RWPE2 (cell line): ENCODE results near the gene ACBD4.

Experiments
- ATAC-seq: fragments of 200-7000 bp; cut with Tn5 transposase; 3 replicates; pipeline ENCODE4 v1.9.1; 2021; ENCODE audit warnings: low read depth
- DNase-seq: peaks from one replicate; pipeline ENCODE4 v3.0.0-alpha.2; 2020; ENCODE audit warnings: low spot score
- H3K27ac ChIP-seq: fragments of 450-650 bp; 2 replicates; pipeline ENCODE4 v1.5.1; 2017; ENCODE audit warnings: mild to moderate bottlenecking; ENCODE audit not compliant: poor library complexity, severe bottlenecking
- H3K27me3 ChIP-seq: fragments of 250-450 bp; sonication (Bioruptor Pico); 2 replicates; pipeline ENCODE4 v1.5.1; 2021; ENCODE audit warnings: mild to moderate bottlenecking, moderate library complexity; ENCODE audit not compliant: insufficient read depth, poor library complexity, severe bottlenecking
- H3K36me3 ChIP-seq: fragments of 250-450 bp; sonication (Bioruptor Pico); 2 replicates; pipeline ENCODE4 v1.5.1; 2020; ENCODE audit warnings: low read depth, mild to moderate bottlenecking, moderate library complexity
- H3K4me1 ChIP-seq: fragments of 250-450 bp; sonication (Bioruptor Pico); 2 replicates; pipeline ENCODE4 v1.5.1; 2021; ENCODE audit warnings: mild to moderate bottlenecking, moderate library complexity; ENCODE audit not compliant: insufficient read depth, poor library complexity, severe bottlenecking
- H3K4me3 ChIP-seq: fragments of 250-450 bp; sonication (Bioruptor Pico); 2 replicates; pipeline ENCODE4 v1.5.1; 2021; ENCODE audit warnings: mild to moderate bottlenecking, moderate library complexity; ENCODE audit not compliant: severe bottlenecking
- H3K9me3 ChIP-seq: fragments of 250-450 bp; sonication (Bioruptor Pico); 2 replicates; pipeline ENCODE4 v1.5.1; 2021; ENCODE audit warnings: mild to moderate bottlenecking, moderate library complexity; ENCODE audit not compliant: severe bottlenecking
- TF ChIP-seq, protein P1 (sequence below): fragments of 450-650 bp; IDR thresholded peaks from one replicate; pipeline ENCODE4 v1.5.1; 2017; ENCODE audit warnings: mild to moderate bottlenecking, moderate library complexity; ENCODE audit not compliant: poor library complexity, severe bottlenecking

Gene ACBD4

DNA sequence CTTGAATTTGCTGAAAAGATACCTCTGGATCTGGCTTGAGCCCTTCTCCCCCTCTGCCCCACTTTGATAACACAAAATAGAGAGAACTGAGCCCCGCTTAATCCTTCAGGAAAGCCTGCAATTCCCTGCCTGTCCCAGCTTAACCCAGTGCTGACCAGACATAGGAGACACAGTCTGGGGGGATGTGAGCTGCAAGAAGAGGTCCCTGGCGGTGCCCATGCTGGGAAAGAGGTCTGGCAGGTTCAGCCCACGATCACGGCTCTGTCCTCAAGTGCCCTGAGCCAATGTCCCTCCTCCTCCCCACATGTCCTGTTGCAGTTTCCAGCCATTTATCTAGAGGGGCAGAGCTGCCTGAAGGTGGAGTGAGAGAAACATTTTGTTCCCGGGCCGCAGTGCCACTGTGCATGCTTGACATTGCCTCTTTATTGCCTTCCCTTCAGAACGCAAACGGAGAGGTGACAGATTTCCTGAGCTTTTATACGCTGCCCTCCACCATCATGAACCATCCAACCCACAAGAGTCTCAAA, 32.2 kb upstream of the ACBD4 start:
- no peaks in the 10 kb centered on the region for H3K27me3 ChIP-seq
- ATAC-seq (no peak), DNase-seq (no peak)
- no peak overlapping the region for H3K27ac ChIP-seq
- no peaks in the 10 kb centered on the region for H3K9me3 ChIP-seq
- no peak overlapping the region for H3K4me3 ChIP-seq
- H3K4me1 ChIP-seq, result no peaks in the 10 kb centered on the region
- peaks cover 94% of the 10 kb centered on the region for H3K36me3 ChIP-seq
- TF ChIP-seq, protein P1, sequence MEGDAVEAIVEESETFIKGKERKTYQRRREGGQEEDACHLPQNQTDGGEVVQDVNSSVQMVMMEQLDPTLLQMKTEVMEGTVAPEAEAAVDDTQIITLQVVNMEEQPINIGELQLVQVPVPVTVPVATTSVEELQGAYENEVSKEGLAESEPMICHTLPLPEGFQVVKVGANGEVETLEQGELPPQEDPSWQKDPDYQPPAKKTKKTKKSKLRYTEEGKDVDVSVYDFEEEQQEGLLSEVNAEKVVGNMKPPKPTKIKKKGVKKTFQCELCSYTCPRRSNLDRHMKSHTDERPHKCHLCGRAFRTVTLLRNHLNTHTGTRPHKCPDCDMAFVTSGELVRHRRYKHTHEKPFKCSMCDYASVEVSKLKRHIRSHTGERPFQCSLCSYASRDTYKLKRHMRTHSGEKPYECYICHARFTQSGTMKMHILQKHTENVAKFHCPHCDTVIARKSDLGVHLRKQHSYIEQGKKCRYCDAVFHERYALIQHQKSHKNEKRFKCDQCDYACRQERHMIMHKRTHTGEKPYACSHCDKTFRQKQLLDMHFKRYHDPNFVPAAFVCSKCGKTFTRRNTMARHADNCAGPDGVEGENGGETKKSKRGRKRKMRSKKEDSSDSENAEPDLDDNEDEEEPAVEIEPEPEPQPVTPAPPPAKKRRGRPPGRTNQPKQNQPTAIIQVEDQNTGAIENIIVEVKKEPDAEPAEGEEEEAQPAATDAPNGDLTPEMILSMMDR, result no peak

DNA sequence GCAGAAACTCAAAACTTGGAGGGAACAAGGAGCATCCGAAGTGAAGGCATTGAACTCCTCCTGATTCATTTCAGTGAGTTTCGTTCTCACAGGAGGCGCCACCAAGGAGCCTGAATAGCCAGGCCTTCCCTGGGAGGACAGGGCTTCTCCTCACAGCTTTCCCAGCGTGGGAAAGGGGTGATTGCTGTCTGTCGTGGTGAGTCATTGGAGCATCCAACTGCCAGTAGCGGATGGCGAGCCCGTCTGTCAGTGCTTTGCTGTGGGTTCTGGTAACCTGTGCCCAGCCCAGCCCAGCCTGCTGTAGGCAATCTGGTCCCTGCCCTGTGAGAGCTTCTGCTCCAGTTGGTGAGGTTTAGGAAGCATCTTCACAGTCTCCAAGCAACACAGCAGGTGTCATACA, 31.5 kb upstream of the ACBD4 start:
- DNase-seq (no peak), ATAC-seq (no peak)

DNA sequence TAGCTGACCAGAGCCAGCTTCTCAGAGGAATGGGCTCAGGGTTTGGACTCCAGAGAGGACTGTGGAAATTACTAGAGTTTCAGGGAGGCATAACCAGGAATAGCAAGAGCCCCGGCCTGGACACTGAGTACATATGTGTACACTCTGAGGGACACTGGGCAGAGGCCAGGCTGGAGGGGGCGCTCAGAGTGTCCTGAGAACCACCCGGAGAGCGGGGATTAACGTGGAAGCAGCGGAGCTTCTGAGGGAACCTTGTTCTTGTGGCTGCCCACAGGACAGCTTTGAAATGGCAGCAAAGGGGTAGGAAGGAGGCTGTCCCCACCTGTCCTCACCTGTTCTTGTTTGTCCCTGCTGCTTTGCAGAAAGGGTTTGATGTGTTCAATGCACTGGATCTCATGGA, 31.0 kb upstream of the ACBD4 start:
- Histone ChIP-seq H3K36me3 (peaks cover 89% of the 10 kb centered on the region), H3K27ac (no peak overlapping the region), H3K9me3 (no peaks in the 10 kb centered on the region), H3K4me3 (no peak overlapping the region), H3K27me3 (no peaks in the 10 kb centered on the region), H3K4me1 (no peaks in the 10 kb centered on the region)
- TF ChIP-seq, protein P1, result no peak
- no peak for DNase-seq
- no peak for ATAC-seq

More for the DNA sequence above, 31.5 kb upstream of the ACBD4 start:
- H3K4me1 ChIP-seq, result no peaks in the 10 kb centered on the region
- H3K36me3 ChIP-seq, result peaks cover 93% of the 10 kb centered on the region
- H3K27me3 ChIP-seq, result no peaks in the 10 kb centered on the region
- no peaks in the 10 kb centered on the region for H3K9me3 ChIP-seq
- H3K4me3 ChIP-seq, result no peak overlapping the region
- TF ChIP-seq, protein P1, result no peak
- no peak overlapping the region for H3K27ac ChIP-seq

DNA sequence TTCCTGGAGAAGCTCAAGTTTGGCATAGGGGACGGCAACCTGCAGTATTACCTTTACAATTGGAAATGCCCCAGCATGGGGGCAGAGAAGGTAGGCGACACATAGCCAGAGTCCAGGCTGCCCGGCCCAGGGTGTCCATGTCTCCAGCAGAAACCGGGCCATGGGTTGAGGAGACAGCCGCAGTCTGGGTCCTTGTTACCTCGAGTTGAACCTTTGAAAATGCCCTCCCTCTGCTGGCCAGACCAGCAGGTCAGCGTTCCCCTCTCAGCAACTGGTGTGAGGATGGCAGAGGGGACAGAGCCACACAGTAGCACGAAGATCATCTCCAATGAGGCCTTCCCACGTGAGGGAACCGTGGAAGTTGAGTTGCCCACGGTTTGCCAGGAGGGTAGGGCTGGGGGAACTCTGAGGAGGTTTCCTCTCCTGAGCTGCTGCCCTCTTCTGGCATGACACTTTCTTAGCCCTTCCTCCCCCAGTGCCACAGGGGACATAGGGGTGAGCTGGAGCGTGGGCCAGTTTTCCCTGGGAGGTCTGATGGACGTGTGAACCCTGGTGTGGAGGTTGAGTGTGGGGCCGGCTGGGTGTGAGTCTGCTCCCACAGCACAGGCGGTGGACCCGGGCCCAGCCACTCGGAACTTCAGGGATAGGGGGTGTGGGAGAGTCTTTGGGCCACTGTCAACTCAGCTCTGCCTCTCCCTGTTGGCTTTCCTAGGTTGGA, 30.4 kb upstream of the ACBD4 start:
- no peaks in the 10 kb centered on the region for H3K9me3 ChIP-seq
- no peak overlapping the region for H3K27ac ChIP-seq
- no peaks in the 10 kb centered on the region for H3K27me3 ChIP-seq
- H3K4me1 ChIP-seq, result no peaks in the 10 kb centered on the region
- peaks cover 86% of the 10 kb centered on the region for H3K36me3 ChIP-seq
- no peak for DNase-seq
- ATAC-seq, result peak; percentile 6; the same call in 1 of the 3 replicates
- H3K4me3 ChIP-seq, result no peak overlapping the region
- TF ChIP-seq, protein P1, result peak; percentile 14

DNA sequence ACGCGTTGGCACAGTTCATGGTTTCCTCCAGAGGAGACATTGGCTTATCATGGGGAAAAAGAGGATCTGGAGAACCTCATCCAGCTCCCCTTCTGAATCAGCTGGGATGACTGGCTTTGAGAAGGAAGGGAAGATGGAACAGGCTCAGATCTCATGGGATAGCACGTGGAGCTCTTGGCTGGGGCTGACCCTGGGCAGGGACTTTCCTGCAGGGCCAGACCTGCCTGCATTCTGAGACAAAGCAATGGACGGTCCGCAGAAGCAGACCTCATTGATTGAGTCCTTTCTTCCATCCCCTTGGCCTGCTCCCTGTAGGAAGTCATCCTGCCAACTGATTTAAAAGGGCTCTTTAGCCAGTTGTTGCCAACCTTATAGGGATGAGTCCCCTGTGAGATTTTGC, 29.4 kb upstream of the ACBD4 start:
- Histone ChIP-seq H3K9me3 (no peaks in the 10 kb centered on the region), H3K27me3 (no peaks in the 10 kb centered on the region), H3K27ac (no peak overlapping the region), H3K36me3 (peaks cover 83% of the 10 kb centered on the region), H3K4me1 (no peaks in the 10 kb centered on the region), H3K4me3 (no peak overlapping the region)
- DNase-seq (no peak), ATAC-seq (no peak)
- TF ChIP-seq, protein P1, result no peak
